HT-29 (cell line): ENCODE data around the gene PDAP1. TPM values are rescaled to one million over a fixed set of nuclear protein-coding genes. Genes with fewer than 3 reads are reported as not detected.
"Not testable (repeated sequence)": the region's sequence is repeated elsewhere in the genome, so short reads cannot be mapped to it uniquely, and the experiment has no call there.

Experiments used
- DNase-seq: peaks from one replicate; pipeline ENCODE4 v3.0.0-alpha.2; 2015; ENCODE audit warnings: low spot score
- total RNA-seq: library from RNA; depleted of rRNA; stranded (reverse); fragments of >200 nt; shearing (Covaris generic); gene quantifications from 2 replicates; pipeline ENCODE4 v1.2.3, GENCODE V29; 2014; rRNA removed

The PDAP1 gene
- total RNA-seq, 1 experiment from 2014 or later = 57.8 TPM

GRCh38 chr7:99350641-99351040 lies 57.8 kb downstream of the PDAP1 start:
- not testable (repeated sequence) for DNase-seq

Other genes starting within 250 kb of the PDAP1 start
- gene KPNA7, start 200.5 kb downstream of the PDAP1 start, total RNA-seq = 0.13 and 0.69 TPM in 2 replicates
- 0.05 TPM in 1 of 2 replicates, not detected in the other for gene MYH16, start 135.8 kb downstream of the PDAP1 start, total RNA-seq
- gene ARPC1A, start 82.7 kb downstream of the PDAP1 start, total RNA-seq = 120 and 151 TPM in 2 replicates
- 987 and 1,117 TPM in 2 replicates for gene ARPC1B, start 33.9 kb downstream of the PDAP1 start, total RNA-seq
- gene BUD31, start 372 bp upstream of the PDAP1 start, total RNA-seq = 120 and 130 TPM in 2 replicates
- 18.2 and 22.3 TPM in 2 replicates for gene PTCD1, start 30.2 kb upstream of the PDAP1 start, total RNA-seq
- gene CPSF4, start 30.3 kb upstream of the PDAP1 start, total RNA-seq = 101 and 112 TPM in 2 replicates
- gene ATP5MF, start 57.6 kb upstream of the PDAP1 start, total RNA-seq = 918 and 1,014 TPM in 2 replicates
- 18.6 and 20.4 TPM in 2 replicates for gene ZNF789, start 64.3 kb upstream of the PDAP1 start, total RNA-seq
- gene ZNF394, start 91.7 kb upstream of the PDAP1 start, total RNA-seq = 21.0 and 28.5 TPM in 2 replicates
- gene ZKSCAN5, start 96.1 kb upstream of the PDAP1 start, total RNA-seq = 8.5 and 9.7 TPM in 2 replicates
- 1.6 and 1.7 TPM in 2 replicates for gene FAM200A, start 143.5 kb upstream of the PDAP1 start, total RNA-seq
- gene ZNF655, start 150.0 kb upstream of the PDAP1 start, total RNA-seq = 38.6 and 39.7 TPM in 2 replicates
- 0.05 TPM in 1 of 2 replicates, not detected in the other for gene TMEM225B, start 189.7 kb upstream of the PDAP1 start, total RNA-seq
- gene ZSCAN25, start 208.3 kb upstream of the PDAP1 start, total RNA-seq = 11.0 and 15.0 TPM in 2 replicates